Epithelial cell of proximal tubule (primary cell): ENCODE measurements around the gene TNNT3. TPM values are rescaled to one million over a fixed set of nuclear protein-coding genes. Genes with fewer than 3 reads are reported as not detected.

Experiments used
- DNase-seq: peaks from one replicate; pipeline ENCODE4 v3.0.0-alpha.2; 2011; ENCODE audit warnings: low read depth
- H3K4me3 ChIP-seq: 2 replicates; pipeline ENCODE4 v1.5.1; 2011; ENCODE audit warnings: low read depth, mild to moderate bottlenecking, low read length
- CTCF ChIP-seq: conservative IDR thresholded peaks from 2 replicates; pipeline ENCODE4 v1.5.1; 2012; ENCODE audit warnings: low read depth, mild to moderate bottlenecking, low read length
- total RNA-seq: library from RNA; depleted of rRNA; stranded (reverse); fragments of >200 nt; gene quantifications from 2 replicates; pipeline ENCODE4 v1.2.3, GENCODE V29; 2015

The TNNT3 gene
- total RNA-seq, 1 donor from 2014 or later = not detected

- H3K4me3 ChIP-seq = no peak overlapping the region
- no peak for TF ChIP-seq CTCF
- no peak for DNase-seq
Observed at GRCh38 chr11:1894759-1895158, 24.7 kb upstream of the TNNT3 start.

- DNase-seq = no peak
- no peak overlapping the region for H3K4me3 ChIP-seq
- no peak for TF ChIP-seq CTCF
Observed at GRCh38 chr11:1896468-1896867, 23.0 kb upstream of the TNNT3 start.

- no peak for DNase-seq
- no peak for TF ChIP-seq CTCF
- H3K4me3 ChIP-seq = no peak overlapping the region
Observed at GRCh38 chr11:1896923-1897322, 22.6 kb upstream of the TNNT3 start.

DNA sequence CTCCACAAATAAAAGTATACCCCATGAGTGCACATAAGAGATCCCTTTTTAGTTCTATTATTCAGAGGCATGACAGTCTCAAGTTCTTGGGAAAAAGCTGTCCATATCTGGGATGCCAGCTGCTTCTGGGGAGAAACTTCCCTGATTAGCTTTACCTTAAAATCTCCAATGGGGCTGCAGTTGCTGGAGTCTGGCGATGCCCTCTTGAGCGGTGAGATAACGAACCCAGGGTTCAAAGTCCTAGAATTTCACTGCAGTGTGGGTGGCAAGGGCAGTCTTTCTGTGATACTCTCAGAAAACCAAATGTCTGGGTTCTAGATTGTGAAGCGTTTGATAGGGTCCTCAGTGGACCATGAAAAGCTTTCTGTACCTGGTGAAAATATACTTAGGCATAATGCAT, 20.4 kb upstream of the TNNT3 start:
- no peak for TF ChIP-seq CTCF
- no peak overlapping the region for H3K4me3 ChIP-seq
- no peak for DNase-seq

DNA sequence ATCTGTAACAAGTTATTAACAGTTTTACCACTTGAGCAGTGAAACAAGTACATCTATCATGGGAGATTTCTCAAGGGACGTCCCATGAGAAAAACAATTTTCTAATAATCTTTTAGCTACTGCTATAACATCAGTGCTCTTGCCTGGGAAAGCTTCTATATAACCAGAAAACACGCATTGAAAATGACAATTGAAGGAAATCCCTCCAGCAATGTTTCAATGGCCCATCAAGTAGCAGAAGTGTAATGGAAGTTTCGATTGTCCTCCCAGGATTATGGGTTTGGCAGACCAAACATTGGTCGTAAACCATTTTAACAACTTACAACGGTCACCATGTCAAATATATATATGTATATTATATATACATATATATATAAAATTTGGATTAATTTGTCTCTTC, 19.8 kb upstream of the TNNT3 start:
- TF ChIP-seq CTCF = no peak
- no peak for DNase-seq

DNA sequence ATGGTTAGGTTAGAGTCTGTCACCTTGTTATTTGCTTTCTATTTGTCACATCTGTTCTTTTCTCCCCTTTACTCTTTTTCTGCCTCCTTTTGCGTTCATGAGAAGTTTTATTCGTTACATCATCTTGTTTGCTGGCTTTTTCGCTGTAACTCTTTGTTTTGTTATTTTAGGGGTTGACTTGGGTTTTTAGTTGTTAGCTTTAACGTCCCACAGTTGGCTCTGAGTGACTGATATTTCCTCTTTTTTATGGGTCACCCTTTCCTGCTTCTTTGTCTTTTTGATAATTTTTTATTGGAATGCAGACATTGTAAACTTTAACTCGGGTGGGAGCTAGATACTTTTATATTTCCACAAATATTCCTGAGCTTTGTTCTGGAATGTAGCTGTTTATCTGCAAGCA, 13.3 kb upstream of the TNNT3 start:
- DNase-seq = no peak
- no peak for TF ChIP-seq CTCF

More for the DNA sequence above, 19.8 kb upstream of the TNNT3 start:
- no peak overlapping the region for H3K4me3 ChIP-seq

DNA sequence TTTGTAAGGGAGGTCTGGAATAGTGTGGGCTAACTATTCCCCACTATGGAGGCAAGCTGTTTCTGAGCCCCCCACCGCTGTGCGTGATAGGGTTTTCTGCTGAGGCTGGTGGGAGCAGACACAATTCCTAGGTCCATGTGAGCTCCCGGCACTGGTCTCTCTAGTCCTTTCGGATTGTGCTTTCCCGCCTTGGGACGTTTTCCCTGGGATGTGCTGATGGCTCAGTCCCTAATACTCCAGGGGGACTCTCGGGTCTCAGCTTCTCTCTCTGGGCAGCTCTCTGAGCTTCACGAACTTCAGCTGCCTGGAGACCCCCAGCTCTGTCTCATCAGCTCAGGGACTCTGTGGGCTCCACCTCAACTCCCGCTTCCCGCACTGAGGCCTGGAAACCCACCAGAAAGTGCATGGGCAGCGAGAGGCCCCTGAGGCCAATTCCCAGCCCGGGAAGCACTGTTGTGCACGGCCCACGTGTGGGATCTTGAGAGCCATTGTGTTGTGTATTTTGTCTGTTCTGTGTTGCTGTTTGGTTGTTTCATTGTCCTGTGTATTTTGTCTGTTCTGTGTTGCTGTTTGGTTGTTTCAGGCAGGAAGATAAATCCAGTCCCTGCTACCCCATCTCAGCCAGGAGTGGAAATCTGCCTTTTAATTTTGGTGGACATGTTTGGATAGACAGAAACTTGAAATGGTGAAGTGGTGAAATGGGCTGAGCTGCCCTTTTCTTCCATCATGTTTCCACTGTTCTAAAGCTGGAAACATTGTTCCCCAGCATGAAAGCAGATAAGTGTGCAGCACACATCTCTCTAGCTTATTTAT, 12.7 kb upstream of the TNNT3 start:
- no peak for TF ChIP-seq CTCF
- no peak for DNase-seq
- no peak overlapping the region for H3K4me3 ChIP-seq

More for the DNA sequence above, 13.3 kb upstream of the TNNT3 start:
- H3K4me3 ChIP-seq = no peak overlapping the region
